SIG-M5 treated with dmso at 0.1 percent for 504 hours (cell line): ENCODE results near the gene PHF5A.
A peak's percentile ranks its signal among the peaks of the same experiment; 100 is the strongest.

Experiments used
- DNase-seq: peaks from one replicate; lab custom pipeline; 2025; ENCODE audit not compliant: unreplicated experiment; lab: John Stamatoyannopoulos, UW

PHF5A gene, protein sequence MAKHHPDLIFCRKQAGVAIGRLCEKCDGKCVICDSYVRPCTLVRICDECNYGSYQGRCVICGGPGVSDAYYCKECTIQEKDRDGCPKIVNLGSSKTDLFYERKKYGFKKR

GRCh38 chr22:41468381-41469217 is at the start of gene PHF5A, which contains the start of gene ACO2:
Gene PHF5A (minus strand): TSS chr22:41468692. CDS start chr22:41468653, 39 bp downstream.
Gene ACO2 (plus strand): TSS chr22:41469117. CDS start chr22:41469147, 30 bp downstream.
- peak; percentile 98 for DNase-seq

- no peak for DNase-seq
Measured at GRCh38 chr22:41518048-41518347, 49.5 kb upstream of the PHF5A start.

- no peak for DNase-seq
Measured at GRCh38 chr22:41517172-41518047, 48.9 kb upstream of the PHF5A start.

DNA sequence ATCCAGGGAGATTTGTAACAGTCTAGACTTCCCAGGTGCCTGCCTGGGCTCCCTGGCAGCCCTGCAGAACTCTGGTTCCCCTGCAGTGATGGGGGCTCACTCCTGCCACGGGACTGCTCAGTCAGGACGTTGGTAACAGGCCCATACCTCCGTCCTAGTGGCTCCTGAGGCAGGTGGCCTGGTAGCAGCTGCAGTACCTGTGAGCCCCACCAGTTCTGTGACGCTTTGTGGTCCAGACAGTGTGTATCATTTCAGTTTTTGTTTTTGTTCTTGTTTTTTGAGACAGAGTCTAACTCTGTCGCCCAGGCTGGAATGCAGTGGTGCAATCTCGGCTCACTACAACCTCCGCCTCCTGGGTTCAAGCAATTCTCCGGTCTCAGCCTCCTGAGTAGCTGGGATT is 48.0 kb upstream of the PHF5A start:
- DNase-seq, result no peak

- no peak for DNase-seq
Measured at GRCh38 chr22:41513391-41513790, 44.9 kb upstream of the PHF5A start.

GRCh38 chr22:41512421-41513194 is 44.1 kb upstream of the PHF5A start:
- no peak for DNase-seq

- no peak for DNase-seq
Measured at GRCh38 chr22:41511521-41511968, 43.1 kb upstream of the PHF5A start.

- no peak for DNase-seq
Measured at GRCh38 chr22:41508770-41509170, 40.3 kb upstream of the PHF5A start.

DNA sequence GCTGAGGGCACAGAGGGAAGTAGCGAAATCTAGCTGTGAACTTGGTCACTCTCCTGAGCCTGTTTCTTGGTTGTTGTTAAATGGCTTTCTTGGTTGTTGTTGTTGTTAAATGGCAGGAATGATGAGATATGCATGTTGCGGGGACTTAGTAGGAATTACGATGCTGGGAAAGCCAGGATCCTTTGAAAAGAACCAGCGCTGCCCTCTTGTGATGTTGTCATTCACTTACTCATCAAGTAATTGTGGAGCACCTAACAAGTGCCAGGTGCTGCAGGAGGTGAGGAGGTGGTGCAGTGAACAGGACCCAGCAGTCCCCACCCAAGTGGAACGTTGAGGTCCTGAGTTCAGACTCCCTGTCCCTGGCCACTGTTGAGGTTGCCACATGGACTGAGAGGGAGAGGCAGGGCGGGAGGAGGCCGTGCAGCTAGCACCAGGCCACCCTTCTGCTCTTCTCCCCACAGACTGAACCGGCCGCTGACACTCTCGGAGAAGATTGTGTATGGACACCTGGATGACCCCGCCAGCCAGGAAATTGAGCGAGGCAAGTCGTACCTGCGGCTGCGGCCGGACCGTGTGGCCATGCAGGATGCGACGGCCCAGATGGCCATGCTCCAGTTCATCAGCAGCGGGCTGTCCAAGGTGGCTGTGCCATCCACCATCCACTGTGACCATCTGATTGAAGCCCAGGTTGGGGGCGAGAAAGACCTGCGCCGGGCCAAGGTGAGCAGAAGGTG is 39.0 kb upstream of the PHF5A start:
- no peak for DNase-seq

- DNase-seq, result no peak
Measured at GRCh38 chr22:41505511-41506220, 37.2 kb upstream of the PHF5A start.

DNA sequence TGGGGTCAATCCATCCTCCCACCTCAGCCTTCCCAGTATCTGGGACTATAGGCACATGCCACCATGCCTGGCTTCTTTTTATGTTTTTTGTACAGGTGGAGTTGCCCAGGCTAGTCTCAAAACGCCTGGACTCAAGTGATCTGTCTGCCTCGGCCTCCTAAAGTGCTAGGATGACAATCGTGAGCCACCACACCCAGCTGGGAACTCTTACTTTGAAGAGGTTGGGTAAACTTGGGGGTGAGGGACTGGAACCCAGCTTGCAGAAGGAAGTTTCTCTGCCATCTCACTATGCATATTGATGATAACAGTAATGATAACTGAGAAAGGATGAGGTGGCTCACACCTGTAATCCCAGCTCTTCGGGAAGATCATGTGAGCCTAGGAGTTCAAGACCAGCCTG is 36.3 kb upstream of the PHF5A start:
- no peak for DNase-seq

GRCh38 chr22:41504397-41504796 is 35.9 kb upstream of the PHF5A start:
- peak; percentile 39 for DNase-seq

DNA sequence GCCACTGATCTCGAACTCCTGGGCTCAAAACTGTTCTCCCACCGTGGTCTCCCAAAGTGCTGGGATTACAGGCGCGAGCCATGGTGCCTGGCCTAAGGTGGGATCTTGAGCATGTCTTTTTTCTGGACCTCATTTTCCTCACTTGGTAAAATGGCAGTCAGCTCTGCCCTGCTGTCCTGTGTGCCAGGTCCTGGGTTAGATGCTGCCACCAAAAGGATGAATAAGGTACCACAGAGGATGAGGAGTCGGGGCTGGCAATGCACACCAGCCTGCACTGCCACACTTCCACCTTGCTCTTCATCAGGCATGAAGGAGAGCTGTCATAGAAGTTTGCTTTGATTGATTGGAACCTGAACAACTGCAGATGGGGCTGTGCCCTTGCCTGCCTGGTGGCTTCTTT is 32.7 kb upstream of the PHF5A start:
- no peak for DNase-seq

DNA sequence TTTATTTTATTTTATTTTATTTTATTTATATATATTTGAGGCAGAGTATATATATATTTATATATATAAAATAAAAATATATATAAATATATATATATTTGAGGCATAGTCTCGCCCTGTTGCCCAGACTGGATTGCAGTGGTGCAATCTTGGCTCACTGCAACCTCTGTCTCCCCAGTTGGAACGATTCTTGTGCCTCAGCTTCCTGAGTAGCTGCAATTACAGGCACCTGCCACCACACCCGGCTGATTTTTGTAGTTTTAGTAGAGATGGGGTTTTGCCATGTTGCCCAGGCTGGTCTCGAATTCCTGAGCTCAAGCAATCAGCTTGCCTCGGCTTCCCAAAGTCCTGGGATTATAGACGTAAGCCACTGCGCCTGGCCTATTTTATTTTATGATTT is 31.8 kb upstream of the PHF5A start:
- no peak for DNase-seq

GRCh38 chr22:41499624-41500280 is 31.3 kb upstream of the PHF5A start:
- DNase-seq, result no peak

DNA sequence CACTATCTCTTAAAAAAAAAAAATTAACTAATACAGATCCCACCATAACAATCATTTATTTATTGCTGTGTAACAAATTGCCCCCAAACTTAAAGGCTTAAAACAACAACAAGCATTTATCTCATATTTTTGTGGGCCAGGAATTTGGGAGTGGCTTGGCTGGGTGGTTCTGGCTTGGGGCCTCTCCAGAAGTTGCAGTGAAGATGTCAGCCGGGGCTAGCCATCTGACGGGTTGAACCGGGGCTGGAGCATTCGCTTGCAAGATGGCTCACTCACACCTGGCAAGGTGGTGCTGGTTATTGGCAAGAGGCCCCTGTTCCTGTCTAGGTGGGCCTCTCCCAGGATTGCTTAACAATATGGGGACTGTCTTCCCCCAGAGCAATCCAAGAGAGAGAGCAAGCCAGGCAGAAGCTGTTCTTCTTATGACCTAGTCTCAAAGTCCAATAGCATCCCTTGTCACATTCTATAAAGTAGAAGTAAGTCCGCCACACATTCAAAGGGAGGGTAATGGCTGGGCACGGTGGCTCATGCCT is 29.9 kb upstream of the PHF5A start:
- DNase-seq, result no peak

GRCh38 chr22:41491374-41492100 is 23.0 kb upstream of the PHF5A start:
- no peak for DNase-seq
